ENCODE measurements around the gene ZNF223. TPM values are rescaled to one million over a fixed set of nuclear protein-coding genes. Genes with fewer than 3 reads are reported as not detected.

The ZNF223 gene
- total RNA-seq, 1 donor from 2014 or later, result 3.9 TPM

DNA sequence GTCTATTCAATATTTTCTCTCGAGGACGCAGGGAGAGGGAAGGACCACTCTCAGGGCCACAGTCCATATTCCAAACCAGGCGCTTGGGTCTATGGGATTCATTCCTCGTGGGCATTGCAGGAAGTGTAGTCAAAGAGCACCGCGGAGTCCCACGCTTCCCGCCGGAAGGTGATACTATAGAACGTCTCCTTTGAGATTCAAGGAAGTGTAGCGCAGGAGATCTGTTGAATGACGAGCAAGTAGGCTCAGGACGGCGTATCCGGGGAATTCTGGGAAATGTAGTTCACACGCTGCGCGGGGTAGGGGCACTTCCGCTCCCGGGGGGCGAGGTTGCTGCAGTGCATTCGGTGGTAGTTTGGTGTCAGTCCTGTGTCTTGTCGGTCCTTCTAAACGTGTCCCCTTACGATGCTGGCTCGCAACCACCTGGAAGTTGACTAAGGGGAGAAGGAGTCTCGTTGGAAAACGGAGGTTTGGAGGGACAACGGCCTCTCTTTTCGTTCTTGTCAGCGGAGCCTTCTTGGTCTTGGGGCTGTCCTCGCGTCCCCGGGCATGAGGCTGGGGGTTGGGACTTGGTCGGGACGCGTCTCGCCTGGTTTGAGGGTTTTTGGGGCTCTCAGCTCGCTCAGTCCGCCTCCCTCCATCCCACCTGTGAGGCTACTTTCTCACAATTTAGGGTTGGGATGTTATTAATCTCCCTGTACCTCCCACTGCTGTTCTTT, 20.1 kb downstream of the ZNF223 start, which contains the start of gene ZNF284:
TSS of gene ZNF284 (plus strand) at position 336 of the 719 bp plus-strand sequence. CDS start 4,231 bp downstream, outside the sequence.
- no peak for DNase-seq (ENCODE audit: extremely low read depth, low read depth, low spot score)

DNA sequence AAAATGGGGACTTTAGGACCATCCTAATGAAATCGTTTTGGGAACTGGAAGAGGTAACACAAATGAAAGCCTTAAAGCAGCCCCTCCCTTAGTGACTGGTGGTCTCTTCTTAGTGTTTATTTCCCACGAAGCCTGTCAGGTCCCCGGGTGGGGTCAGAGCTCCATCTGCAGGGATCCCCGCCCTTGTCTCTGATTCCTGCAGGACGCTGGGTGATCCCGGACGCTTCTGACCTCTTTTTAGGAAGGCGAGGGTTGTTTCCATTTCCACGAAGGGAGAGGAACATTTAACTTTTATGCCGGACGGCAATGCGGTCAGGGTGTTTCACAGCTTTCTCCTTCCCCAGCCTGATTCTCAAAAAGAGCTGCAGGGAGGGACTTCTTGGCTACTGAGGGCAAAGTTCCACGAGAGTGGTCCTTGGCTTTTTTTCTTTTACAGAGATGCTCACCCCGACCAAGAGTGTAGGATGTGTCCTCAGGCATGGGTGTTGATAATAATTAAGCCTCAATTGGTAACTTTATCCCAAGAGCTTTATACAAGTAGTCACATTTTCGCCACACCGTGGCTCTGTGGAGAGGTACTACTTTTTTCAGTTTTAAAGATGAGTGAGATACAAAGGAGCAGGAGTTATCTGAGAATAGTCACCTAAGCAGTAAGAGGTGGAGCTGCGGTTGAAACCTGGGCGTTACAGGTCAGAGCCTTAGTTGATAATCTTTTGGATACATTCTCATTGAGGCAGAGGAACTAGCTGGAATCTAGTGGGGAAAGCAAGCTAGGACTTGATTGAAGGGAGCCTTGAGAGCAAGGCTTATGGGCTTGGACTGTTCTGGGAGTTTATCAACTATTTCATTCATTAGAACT, 20.9 kb downstream of the ZNF223 start:
- no peak for DNase-seq (ENCODE audit: extremely low read depth, low read depth, low spot score)

GRCh38 chr19:44076325-44076724, 24.5 kb downstream of the ZNF223 start:
- DNase-seq (ENCODE audit: extremely low read depth, low read depth, low spot score), result no peak

DNA sequence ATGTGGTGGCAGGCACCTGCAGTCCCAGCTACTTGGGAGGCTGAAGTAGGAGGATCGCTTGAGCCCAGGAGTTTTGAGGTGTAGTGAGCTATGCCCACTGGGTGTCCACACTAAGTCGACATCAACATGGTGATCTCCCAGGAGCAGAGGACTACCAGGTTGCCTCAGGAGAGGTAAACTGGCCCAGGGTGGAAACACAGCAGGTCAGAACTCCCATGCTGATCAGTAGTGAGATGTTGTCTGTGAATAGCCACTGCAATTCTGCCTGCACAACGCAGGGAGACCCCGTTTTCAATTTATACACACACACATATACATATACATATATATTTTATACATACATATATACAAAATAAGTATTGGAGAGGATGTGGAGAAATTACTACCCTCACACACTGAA, 40.3 kb downstream of the ZNF223 start:
- DNase-seq (ENCODE audit: extremely low read depth, low read depth, low spot score), result no peak

- DNase-seq (ENCODE audit: extremely low read depth, low read depth, low spot score), result no peak
Measured at GRCh38 chr19:44093931-44094765, 42.3 kb downstream of the ZNF223 start, which contains the start of gene ZNF224. ZNF224 (plus strand) TSS chr19:44094361; CDS start chr19:44097874, 3,513 bp downstream.

DNA sequence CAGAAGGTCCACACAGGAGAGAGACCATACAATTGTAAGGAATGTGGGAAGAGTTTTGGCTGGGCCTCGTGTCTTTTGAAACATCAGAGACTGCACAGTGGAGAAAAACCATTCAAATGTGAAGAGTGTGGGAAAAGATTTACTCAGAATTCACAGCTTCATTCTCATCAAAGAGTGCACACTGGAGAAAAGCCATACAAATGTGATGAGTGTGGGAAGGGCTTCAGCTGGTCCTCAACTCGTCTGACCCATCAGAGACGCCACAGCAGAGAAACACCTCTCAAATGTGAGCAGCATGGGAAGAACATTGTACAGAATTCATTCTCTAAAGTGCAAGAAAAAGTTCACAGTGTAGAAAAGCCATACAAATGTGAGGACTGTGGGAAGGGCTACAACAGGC, 55.9 kb downstream of the ZNF223 start:
- DNase-seq (ENCODE audit: extremely low read depth, low read depth, low spot score), result no peak

- DNase-seq (ENCODE audit: extremely low read depth, low read depth, low spot score), result no peak
Measured at GRCh38 chr19:44109458-44109857, 57.6 kb downstream of the ZNF223 start.

- no peak for DNase-seq (ENCODE audit: extremely low read depth, low read depth, low spot score)
Measured at GRCh38 chr19:44111910-44112463, 60.2 kb downstream of the ZNF223 start.

DNA sequence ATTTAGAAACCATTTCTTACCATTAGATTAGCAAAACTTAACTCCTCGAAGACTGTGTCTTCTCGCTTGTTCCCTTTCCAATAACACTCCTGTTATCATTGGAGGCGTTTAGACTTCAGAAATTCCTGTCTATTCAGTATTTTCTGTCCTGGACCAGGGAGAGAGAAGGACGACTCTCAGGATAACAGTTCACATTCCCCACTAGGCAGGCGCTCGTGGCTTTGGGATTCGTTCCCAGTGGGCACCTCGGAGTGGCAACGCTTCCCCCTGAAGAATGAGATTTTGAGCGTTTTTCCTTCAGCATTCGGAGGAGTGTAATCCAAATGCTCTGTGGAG, 60.9 kb downstream of the ZNF223 start:
- DNase-seq (ENCODE audit: extremely low read depth, low read depth, low spot score), result no peak

DNA sequence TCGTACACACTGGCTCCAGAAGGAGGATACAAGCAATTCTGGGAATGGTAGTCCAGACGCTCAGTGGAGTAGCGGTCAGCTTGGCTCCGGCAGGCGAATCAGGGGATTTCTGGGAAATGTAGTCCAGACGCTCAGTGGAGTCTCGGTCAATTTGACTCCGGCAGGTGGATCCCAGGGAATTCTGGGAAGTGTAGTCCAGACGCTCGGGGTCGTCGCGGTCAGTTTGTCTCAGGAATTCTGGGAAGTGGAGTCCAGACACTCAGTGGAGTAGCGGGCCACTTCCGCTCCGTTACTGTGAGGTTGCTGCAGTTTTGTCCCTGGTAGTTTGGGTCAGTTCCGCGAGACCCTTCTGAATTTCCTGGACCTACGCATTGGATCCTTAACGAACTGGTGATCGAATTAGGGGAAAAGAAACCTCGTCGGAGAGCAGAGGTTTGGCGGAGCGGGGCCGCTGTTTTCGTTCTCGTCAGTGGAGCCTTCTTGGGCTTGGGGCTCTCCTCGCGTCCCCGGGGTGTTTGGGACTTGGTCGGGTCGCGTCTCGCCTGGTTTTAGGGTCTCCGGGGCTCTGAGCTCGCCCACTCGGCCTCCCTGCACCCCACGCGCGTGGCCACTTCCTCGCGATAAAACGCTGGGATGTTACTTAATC, 61.4 kb downstream of the ZNF223 start, which contains the start of gene ZNF225:
TSS of gene ZNF225 (plus strand) at position 262 of the 646 bp plus-strand sequence. CDS start 2,429 bp downstream, outside the sequence.
- peak; percentile 93 for DNase-seq (ENCODE audit: extremely low read depth, low read depth, low spot score)

GRCh38 chr19:44113784-44114390, 62.1 kb downstream of the ZNF223 start:
- no peak for DNase-seq (ENCODE audit: extremely low read depth, low read depth, low spot score)

Other genes starting within 250 kb of the ZNF223 start
- 0.93 and 2.7 TPM in 2 replicates for gene LYPD5, start 249.6 kb upstream of the ZNF223 start, total RNA-seq
- gene ZNF283, start 224.7 kb upstream of the ZNF223 start, total RNA-seq, result 3.5 and 6.3 TPM in 2 replicates
- 0.93 and 2.4 TPM in 2 replicates for gene ZNF404, start 168.1 kb upstream of the ZNF223 start, total RNA-seq
- gene ZNF45, start 116.8 kb upstream of the ZNF223 start, total RNA-seq, result 8.0 and 10.2 TPM in 2 replicates
- gene ZNF221, start 100.8 kb upstream of the ZNF223 start, total RNA-seq, result 4.1 and 5.1 TPM in 2 replicates
- 4.5 and 6.1 TPM in 2 replicates for gene ZNF155, start 67.8 kb upstream of the ZNF223 start, total RNA-seq
- 1.3 and 2.9 TPM in 2 replicates for gene ZNF230, start 49.1 kb upstream of the ZNF223 start, total RNA-seq
- gene ZNF222, start 26.7 kb upstream of the ZNF223 start, total RNA-seq, result 2.9 and 3.2 TPM in 2 replicates
- gene ZNF284, start 20.1 kb downstream of the ZNF223 start, total RNA-seq, result 1.5 and 1.9 TPM in 2 replicates
- 11.4 and 15.3 TPM in 2 replicates for gene ZNF224, start 42.3 kb downstream of the ZNF223 start, total RNA-seq
- gene ZNF225, start 61.4 kb downstream of the ZNF223 start, total RNA-seq, result 2.4 and 3.2 TPM in 2 replicates
- gene ZNF234, start 89.5 kb downstream of the ZNF223 start, total RNA-seq, result 3.6 and 5.3 TPM in 2 replicates
- gene ZNF226, start 113.1 kb downstream of the ZNF223 start, total RNA-seq, result 10.8 and 22.4 TPM in 2 replicates
- gene ZNF227, start 160.5 kb downstream of the ZNF223 start, total RNA-seq, result 8.5 and 13.5 TPM in 2 replicates
- 1.4 and 3.2 TPM in 2 replicates for gene ZNF233, start 207.8 kb downstream of the ZNF223 start, total RNA-seq